Ovary (tissue), 9 donors: ENCODE data around the gene ACTG1. TPM values are rescaled to one million over a fixed set of nuclear protein-coding genes. Genes with fewer than 3 reads are reported as not detected.

Experiments used
- DNase-seq, 5 donors: peaks; one replicate each; pipeline ENCODE4 v3.0.0-alpha.2; 2019 to 2020
- H3K27ac ChIP-seq, 2 donors: fragments of 200-600 bp; one replicate each; pipeline versions ENCODE4 v1.5.1 to v1.8.0; 2019 to 2022
- H3K27me3 ChIP-seq: fragments of 200-600 bp; one replicate; pipeline ENCODE4 v1.8.0; 2022
- H3K36me3 ChIP-seq: fragments of 200-600 bp; sonication (generic); one replicate; pipeline ENCODE4 v1.5.1; 2019
- H3K4me1 ChIP-seq: one replicate; pipeline ENCODE4 v1.8.1; 2013; ENCODE audit warnings: mild to moderate bottlenecking, moderate library complexity; ENCODE audit not compliant: insufficient read depth
- H3K4me3 ChIP-seq: fragments of 200-600 bp; sonication (generic); one replicate; pipeline ENCODE4 v1.5.1; 2017
- H3K9me3 ChIP-seq, 2 donors: fragments of 200-600 bp in 1 of 2; sonication (generic) in 1 of 2; one replicate each; pipeline versions ENCODE4 v1.5.1 to v1.8.1; 2013 to 2019; ENCODE audit warnings: mild to moderate bottlenecking in 1 of 2, moderate library complexity in 1 of 2
- CTCF ChIP-seq, 3 donors: fragments of 450-650 bp in 2 of 3; fragments of 200-600 bp in 1 of 3; IDR thresholded peaks; one replicate each; pipeline versions ENCODE4 v1.5.1 to v1.8.0; 2016 to 2022; ENCODE audit warnings: antibody characterized with exemption in 3 of 3, mild to moderate bottlenecking in 1 of 3
- EP300 ChIP-seq: sonication (generic); formaldehyde crosslinking; IDR thresholded peaks from one replicate; pipeline ENCODE4 v1.6.1; 2017; ENCODE audit warnings: antibody characterized with exemption
- POLR2A ChIP-seq: fragments of 450-650 bp; IDR thresholded peaks from one replicate; pipeline ENCODE4 v1.6.1; 2017; ENCODE audit warnings: antibody characterized with exemption, mild to moderate bottlenecking, moderate library complexity
- WGBS, 3 donors: extraction: QIAGEN DNeasy Blood & Tissue Kit in 1 of 3; methylation state at CpG; one replicate each; pipeline versions ENCODE4 v1.1.5 to v1.1.7; 2013 to 2017; 5-methylcytosine and 5-hydroxymethylcytosine counted together
- intact Hi-C, 4 donors: fragments of 100-400 bp; cut with DNase I; formaldehyde crosslinking; loops; one replicate each; pipeline versions ENCODE4 v1.11.0 to v1.15.1; 2022 to 2023
- polyA plus RNA-seq, 2 donors: library from polyadenylated mRNA; stranded (reverse); fragments of 200-250 nt in 1 of 2; fragments of 350-450 nt in 1 of 2; fragmentation: Illumina TruSeq in 1 of 2; extraction: RNeasy Lipid Tissue Mini Kit (QIAGEN cat#74804) in 1 of 2; gene quantifications; one replicate each; pipeline ENCODE4 v1.2.3, GENCODE V29; 2013 to 2014
- total RNA-seq, 7 donors: library from RNA; depleted of rRNA in 2 of 7; stranded (reverse); fragments of >200 nt in 2 of 7; fragmentation: NEBNext Ultra II Directional in 3 of 7; extraction: Animal tissue kit (Norgen Biotek cat#: 25700) in 3 of 7; gene quantifications; one replicate each; pipeline versions ENCODE4 v1.1.0 to v1.2.4, GENCODE V29; 2016 to 2023
- donor health status: DM: no; HTN: no; CAD: no; lungs with moderate emphysema.
- donor health status: DM: no; HTN: no; CAD: no.
- donor health status: Bipolar disorder and iron deficiency.
- donor health status: DM: yes; HTN: yes; CAD: no.
- donor health status: DM: no; HTN: no; CAD: no.
- donor health status: DM: yes; HTN: yes; CAD: no.

ACTG1 gene
- total and polyA plus RNA-seq, 9 donors = 1,825 to 5,681 (median 3,955) TPM

DNA sequence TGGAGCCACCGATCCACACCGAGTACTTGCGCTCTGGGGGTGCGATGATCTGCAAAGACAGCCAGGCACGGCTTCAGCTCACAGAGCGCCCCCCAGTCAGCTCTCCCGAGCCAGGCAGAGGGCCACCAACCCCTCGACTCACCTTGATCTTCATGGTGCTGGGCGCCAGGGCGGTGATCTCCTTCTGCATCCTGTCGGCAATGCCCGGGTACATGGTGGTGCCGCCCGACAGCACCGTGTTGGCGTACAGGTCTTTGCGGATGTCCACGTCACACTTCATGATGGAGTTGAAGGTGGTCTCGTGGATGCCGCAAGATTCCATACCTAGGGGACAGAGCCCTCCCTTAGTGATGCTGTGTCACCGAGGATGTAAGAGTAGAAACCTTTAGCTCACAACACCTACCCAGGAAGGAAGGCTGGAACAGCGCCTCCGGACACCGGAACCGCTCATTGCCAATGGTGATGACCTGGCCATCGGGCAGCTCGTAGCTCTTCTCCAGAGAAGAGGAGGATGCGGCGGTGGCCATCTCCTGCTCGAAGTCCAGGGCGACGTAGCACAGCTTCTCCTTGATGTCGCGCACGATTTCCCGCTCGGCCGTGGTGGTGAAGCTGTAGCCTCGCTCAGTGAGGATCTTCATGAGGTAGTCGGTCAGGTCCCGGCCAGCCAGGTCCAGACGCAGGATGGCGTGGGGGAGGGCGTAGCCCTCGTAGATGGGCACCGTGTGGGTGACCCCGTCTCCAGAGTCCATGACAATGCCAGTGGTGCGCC lies 1.6 kb downstream of the ACTG1 start:
- intact Hi-C loops = loop anchor here (2.0 to 5.0 kb wide), 4 partner anchors 109 to 118 kb away; partner anchors contain the start of gene BAHCC1 (in 1 of the 4)
- no peaks in the 10 kb centered on the region for H3K9me3 ChIP-seq
- peak in 1 of 5 donors; percentile 44 for DNase-seq
- WGBS, 3 donors = 0 to 1% (median 1%) methylated on average over 48 of the region's 48 CpGs
- peak overlapping the region; percentile 64 for H3K4me3 ChIP-seq
- H3K27ac ChIP-seq = no peak overlapping the region
- H3K36me3 ChIP-seq = no peaks in the 10 kb centered on the region
- no peak for TF ChIP-seq CTCF (IDR thresholded peaks at IDR 0.05)
- TF ChIP-seq POLR2A = no peak
- no peak for TF ChIP-seq EP300
- peaks cover 10% of the 10 kb centered on the region for H3K4me1 ChIP-seq
- no peaks in the 10 kb centered on the region for H3K27me3 ChIP-seq

- 1 to 7% (median 3%) methylated on average over 22 of the region's 22 CpGs for WGBS, 3 donors
- no peaks in the 10 kb centered on the region for H3K9me3 ChIP-seq
- peak overlapping the region; percentile 64 for H3K4me3 ChIP-seq
- intact Hi-C loops = loop anchor here (2.0 to 5.0 kb wide), 4 partner anchors 108 to 117 kb away; partner anchors contain the start of gene BAHCC1 (in 1 of the 4)
- H3K36me3 ChIP-seq = no peaks in the 10 kb centered on the region
- DNase-seq = no peak
- H3K27me3 ChIP-seq = no peaks in the 10 kb centered on the region
- H3K4me1 ChIP-seq = peaks cover 5% of the 10 kb centered on the region
- TF ChIP-seq EP300 (no peak), POLR2A (no peak), CTCF (IDR thresholded peaks at IDR 0.05) (no peak)
- H3K27ac ChIP-seq = no peak overlapping the region
Observed at GRCh38 chr17:81509972-81510784, 2.4 kb downstream of the ACTG1 start.

- H3K36me3 ChIP-seq = no peaks in the 10 kb centered on the region
- no peak overlapping the region for H3K27ac ChIP-seq
- H3K4me3 ChIP-seq = peak overlapping the region; percentile 64
- no peaks in the 10 kb centered on the region for H3K27me3 ChIP-seq
- intact Hi-C loops = no loop called here
- H3K9me3 ChIP-seq = no peaks in the 10 kb centered on the region
- H3K4me1 ChIP-seq = peaks cover 5% of the 10 kb centered on the region
- 9 to 15% (median 13%) methylated on average over 12 of the region's 12 CpGs for WGBS, 3 donors
- DNase-seq = no peak
- TF ChIP-seq CTCF (IDR thresholded peaks at IDR 0.05) (no peak), POLR2A (no peak), EP300 (no peak)
Observed at GRCh38 chr17:81509207-81509971, 3.2 kb downstream of the ACTG1 start.

DNA sequence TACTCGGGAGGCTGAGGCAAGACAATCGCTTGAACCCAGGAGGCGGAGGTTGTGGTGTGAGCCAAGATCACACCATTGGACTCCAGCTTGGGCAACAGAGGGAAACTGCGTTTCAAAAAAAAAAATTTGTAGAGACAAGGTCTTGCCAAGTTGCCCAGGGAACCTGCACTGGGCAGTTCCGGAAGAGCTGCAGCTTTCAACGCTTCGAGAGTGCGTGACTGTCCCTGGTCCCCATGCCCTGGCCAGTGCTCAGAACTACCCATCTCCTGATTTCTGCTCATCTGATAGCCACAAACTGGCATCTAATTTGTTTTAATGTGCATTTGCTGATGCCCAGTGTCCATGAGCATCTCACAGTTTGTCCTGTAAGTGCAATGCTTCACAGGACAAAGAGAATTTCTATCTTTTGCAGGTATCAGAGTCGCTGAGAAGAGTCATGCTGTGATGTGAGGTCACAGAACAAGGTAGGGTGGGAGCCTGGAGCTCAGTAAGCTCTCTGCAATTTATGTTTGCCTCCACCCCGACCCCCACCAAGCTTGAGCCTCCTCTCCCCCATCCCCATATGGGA lies 3.9 kb downstream of the ACTG1 start:
- 37 to 41% (median 39%) methylated on average over 10 of the region's 10 CpGs for WGBS, 3 donors
- Histone ChIP-seq H3K27me3 (no peaks in the 10 kb centered on the region), H3K4me1 (peaks cover 5% of the 10 kb centered on the region), H3K36me3 (no peaks in the 10 kb centered on the region), H3K4me3 (peak overlapping the region; percentile 64), H3K9me3 (no peaks in the 10 kb centered on the region), H3K27ac (no peak overlapping the region)
- intact Hi-C loops = no loop called here
- DNase-seq = no peak
- TF ChIP-seq POLR2A (no peak), CTCF (IDR thresholded peaks at IDR 0.05) (no peak), EP300 (no peak)
